Panc1 (cell line): Measurements from ENCODE around the gene RBPJL. TPM values are rescaled to one million over a fixed set of nuclear protein-coding genes. Genes with fewer than 3 reads are reported as not detected.
"Not testable (repeated sequence)": the region's sequence is repeated elsewhere in the genome, so short reads cannot be mapped to it uniquely, and the experiment has no call there.

ENCODE experiments used
- ATAC-seq: fragments of 200-7000 bp; cut with Tn5 transposase; 2 replicates; pipeline ENCODE4 v1.9.1; 2020; ENCODE audit warnings: mild to moderate bottlenecking, moderate library complexity
- BruUV-seq: library from RNA; stranded (reverse); fragments of 400-500 nt; replicated peaks from 2 replicates; lab custom pipeline; 2021; lab: Mats Ljungman, UMichigan
- CTCF ChIA-PET: fragments of 300-600 bp; sonication (Branson Sonifier 250); formaldehyde crosslinking; loops from one replicate; lab custom pipeline; 2022; ENCODE audit warnings: antibody characterized with exemption; lab: Charles Lee
- POLR2A ChIA-PET: fragments of 300-600 bp; sonication (Branson Sonifier 250); formaldehyde crosslinking; loops from one replicate; lab custom pipeline; 2022; ENCODE audit warnings: antibody characterized with exemption; lab: Charles Lee
- DNase-seq: peaks from one replicate; pipeline ENCODE4 v3.0.0-alpha.2; 2010; ENCODE audit warnings: low read depth, low spot score
- H3K27ac ChIP-seq: 2 replicates; pipeline ENCODE4 v1.5.1; 2011; ENCODE audit warnings: mild to moderate bottlenecking, low read length, inconsistent platforms
- H3K27me3 ChIP-seq: fragments of 200-500 bp; sonication (Bioruptor generic); 2 replicates; pipeline ENCODE4 v1.6.0; 2014; ENCODE audit warnings: low read length, inconsistent platforms; ENCODE audit not compliant: control insufficient read depth, insufficient read depth
- H3K36me3 ChIP-seq: fragments of 200-500 bp; sonication (Bioruptor generic); 2 replicates; pipeline ENCODE4 v1.5.1; 2014; ENCODE audit warnings: inconsistent platforms, mild to moderate bottlenecking, low read length, moderate library complexity; ENCODE audit not compliant: control insufficient read depth, insufficient read depth
- H3K4me1 ChIP-seq: 2 replicates; pipeline ENCODE4 v1.5.1; 2011; ENCODE audit warnings: inconsistent platforms, mild to moderate bottlenecking, low read length, moderate library complexity; ENCODE audit not compliant: control insufficient read depth, insufficient read depth
- H3K4me3 ChIP-seq, 2 experiments: 2 replicates each; pipeline ENCODE4 v1.5.1; 2011 to 2012; ENCODE audit warnings: low read depth in 2 of 2, low read length in 2 of 2, mild to moderate bottlenecking in 2 of 2, inconsistent platforms in 1 of 2, moderate library complexity in 1 of 2
- H3K9me3 ChIP-seq: fragments of 200-500 bp; sonication (Bioruptor generic); 2 replicates; pipeline ENCODE4 v1.5.1; 2014; ENCODE audit warnings: low read depth, mild to moderate bottlenecking, inconsistent platforms, low read length, moderate library complexity; ENCODE audit not compliant: control insufficient read depth, insufficient read depth
- POLR2AphosphoS5 ChIP-seq: IDR thresholded peaks from 2 replicates; pipeline ENCODE4 v1.6.1; 2012; ENCODE audit warnings: mild to moderate bottlenecking, low read depth, low read length, moderate library complexity
- SIN3A ChIP-seq: IDR thresholded peaks from 2 replicates; pipeline ENCODE4 v1.6.1; 2012; ENCODE audit warnings: low read depth, mild to moderate bottlenecking, low read length, moderate library complexity, borderline replicate concordance; ENCODE audit not compliant: insufficient read depth
- TCF7L2 ChIP-seq: IDR thresholded peaks from 2 replicates; pipeline ENCODE4 v1.6.1; 2011; ENCODE audit warnings: mild to moderate bottlenecking, low read depth, low read length, inconsistent platforms
- in situ Hi-C: cut with HindIII; loops from 2 replicates; pipeline ENCODE4 v1.10.0; 2016; ENCODE audit warnings: low sequenced_read_pairs, low pct_unique_long_range_greater_than_20kb
- intact Hi-C: fragments of 100-400 bp; cut with micrococcal nuclease; formaldehyde crosslinking; loops from one replicate; pipeline ENCODE4 v1.10.0; 2022; ENCODE audit not compliant: unreplicated experiment
- total RNA-seq: library from RNA; stranded (reverse); gene quantifications from one replicate; pipeline ENCODE4 v1.2.1, GENCODE V29; 2021; ENCODE audit not compliant: unreplicated experiment
- TF ChIP-seq, protein P1 (sequence below): fragments of 450-650 bp; IDR thresholded peaks from 2 replicates; pipeline ENCODE4 v1.5.1; 2017; ENCODE audit warnings: mild to moderate bottlenecking
- TF ChIP-seq, protein P2 (sequence below), 2 experiments: IDR thresholded peaks; 2 replicates each; pipeline ENCODE4 v1.6.1; 2011 to 2012; ENCODE audit warnings: low read depth in 2 of 2, control low read depth in 1 of 2, low read length in 1 of 2, mild to moderate bottlenecking in 1 of 2, moderate library complexity in 1 of 2; ENCODE audit not compliant: insufficient read depth in 1 of 2

The RBPJL gene
- total RNA-seq, 1 experiment from 2014 or later, result 0.18 TPM

DNA sequence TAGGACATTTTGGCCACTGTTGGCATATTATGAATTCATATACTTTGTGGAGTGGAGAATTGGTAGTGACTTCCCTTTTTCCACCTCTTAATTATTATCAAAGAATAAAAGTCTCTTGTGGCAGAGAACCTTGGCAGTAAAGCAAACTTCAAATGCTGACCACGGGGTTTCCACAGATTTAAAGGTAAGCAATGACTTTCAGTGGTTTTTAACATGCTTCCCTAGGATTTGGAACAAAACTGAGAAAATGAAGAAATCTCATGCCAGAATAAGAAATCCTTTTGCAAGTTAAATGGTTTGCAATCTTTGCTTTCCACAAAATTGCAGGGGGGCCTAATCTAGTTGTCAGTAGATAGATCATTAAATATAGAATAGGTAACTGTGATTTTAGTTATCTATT is 43.6 kb downstream of the RBPJL start:
- BruUV-seq, result no TSS peak
- Histone ChIP-seq H3K4me1 (peaks cover 24% of the 10 kb centered on the region), H3K27me3 (no peaks in the 10 kb centered on the region), H3K4me3 (no peak overlapping the region), H3K36me3 (no peaks in the 10 kb centered on the region), H3K27ac (no peak overlapping the region), H3K9me3 (no peaks in the 10 kb centered on the region)
- intact Hi-C loops, result no loop called here
- TF ChIP-seq, protein P1, sequence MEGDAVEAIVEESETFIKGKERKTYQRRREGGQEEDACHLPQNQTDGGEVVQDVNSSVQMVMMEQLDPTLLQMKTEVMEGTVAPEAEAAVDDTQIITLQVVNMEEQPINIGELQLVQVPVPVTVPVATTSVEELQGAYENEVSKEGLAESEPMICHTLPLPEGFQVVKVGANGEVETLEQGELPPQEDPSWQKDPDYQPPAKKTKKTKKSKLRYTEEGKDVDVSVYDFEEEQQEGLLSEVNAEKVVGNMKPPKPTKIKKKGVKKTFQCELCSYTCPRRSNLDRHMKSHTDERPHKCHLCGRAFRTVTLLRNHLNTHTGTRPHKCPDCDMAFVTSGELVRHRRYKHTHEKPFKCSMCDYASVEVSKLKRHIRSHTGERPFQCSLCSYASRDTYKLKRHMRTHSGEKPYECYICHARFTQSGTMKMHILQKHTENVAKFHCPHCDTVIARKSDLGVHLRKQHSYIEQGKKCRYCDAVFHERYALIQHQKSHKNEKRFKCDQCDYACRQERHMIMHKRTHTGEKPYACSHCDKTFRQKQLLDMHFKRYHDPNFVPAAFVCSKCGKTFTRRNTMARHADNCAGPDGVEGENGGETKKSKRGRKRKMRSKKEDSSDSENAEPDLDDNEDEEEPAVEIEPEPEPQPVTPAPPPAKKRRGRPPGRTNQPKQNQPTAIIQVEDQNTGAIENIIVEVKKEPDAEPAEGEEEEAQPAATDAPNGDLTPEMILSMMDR, result no peak
- in situ Hi-C loops, result no loop called here
- ATAC-seq, result no peak
- POLR2A ChIA-PET, result interaction anchor here (0.7 kb wide), 1 partner anchor 69 kb away, joined by 3 read pairs; no protein-coding TSS in a partner anchor
- no peak for DNase-seq
- CTCF ChIA-PET, result no interaction called here

DNA sequence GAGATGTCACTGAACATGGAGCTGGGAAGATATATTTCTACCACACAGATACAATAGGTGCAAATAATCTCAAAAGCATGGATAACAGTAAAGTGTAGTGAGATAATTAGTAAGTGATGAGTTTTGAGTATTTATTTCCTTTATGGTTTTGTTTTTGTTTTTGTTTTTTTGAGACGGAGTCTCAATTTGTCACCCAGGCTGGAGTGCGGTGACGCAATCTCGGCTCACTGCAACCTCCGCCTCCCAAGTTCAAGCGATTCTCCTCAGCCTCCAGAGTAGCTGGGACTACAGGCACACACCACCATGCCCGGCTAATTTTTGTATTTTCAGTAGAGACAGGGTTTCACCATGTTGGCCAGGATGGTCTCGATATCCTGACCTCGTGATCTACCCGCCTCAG is 44.2 kb downstream of the RBPJL start:
- H3K27me3 ChIP-seq, ATAC-seq, H3K36me3 ChIP-seq, CTCF ChIA-PET, DNase-seq, in situ Hi-C loops, intact Hi-C loops, H3K4me3 ChIP-seq, H3K9me3 ChIP-seq, POLR2A ChIA-PET, H3K27ac ChIP-seq, BruUV-seq: not testable (repeated sequence)
- peaks cover 18% of the 10 kb centered on the region for H3K4me1 ChIP-seq

DNA sequence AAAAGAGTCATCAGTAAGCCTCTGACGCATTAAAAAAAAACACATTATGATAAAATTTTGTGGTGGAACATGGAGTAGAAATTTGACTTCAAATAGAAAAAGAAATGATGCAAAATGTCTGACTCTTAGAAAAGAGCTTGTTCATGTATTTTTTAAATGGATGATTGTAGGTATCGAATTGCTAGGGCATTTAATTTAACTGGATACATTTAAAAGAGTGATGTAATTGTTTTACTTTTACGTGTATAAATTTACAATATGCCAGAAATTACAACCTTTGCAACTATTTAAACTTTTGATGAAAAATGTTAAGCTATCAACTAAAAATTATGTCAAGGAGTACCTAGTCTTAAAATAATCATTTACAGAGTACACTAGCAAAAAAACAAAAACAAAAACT is 46.1 kb downstream of the RBPJL start:
- TF ChIP-seq, protein P2, sequence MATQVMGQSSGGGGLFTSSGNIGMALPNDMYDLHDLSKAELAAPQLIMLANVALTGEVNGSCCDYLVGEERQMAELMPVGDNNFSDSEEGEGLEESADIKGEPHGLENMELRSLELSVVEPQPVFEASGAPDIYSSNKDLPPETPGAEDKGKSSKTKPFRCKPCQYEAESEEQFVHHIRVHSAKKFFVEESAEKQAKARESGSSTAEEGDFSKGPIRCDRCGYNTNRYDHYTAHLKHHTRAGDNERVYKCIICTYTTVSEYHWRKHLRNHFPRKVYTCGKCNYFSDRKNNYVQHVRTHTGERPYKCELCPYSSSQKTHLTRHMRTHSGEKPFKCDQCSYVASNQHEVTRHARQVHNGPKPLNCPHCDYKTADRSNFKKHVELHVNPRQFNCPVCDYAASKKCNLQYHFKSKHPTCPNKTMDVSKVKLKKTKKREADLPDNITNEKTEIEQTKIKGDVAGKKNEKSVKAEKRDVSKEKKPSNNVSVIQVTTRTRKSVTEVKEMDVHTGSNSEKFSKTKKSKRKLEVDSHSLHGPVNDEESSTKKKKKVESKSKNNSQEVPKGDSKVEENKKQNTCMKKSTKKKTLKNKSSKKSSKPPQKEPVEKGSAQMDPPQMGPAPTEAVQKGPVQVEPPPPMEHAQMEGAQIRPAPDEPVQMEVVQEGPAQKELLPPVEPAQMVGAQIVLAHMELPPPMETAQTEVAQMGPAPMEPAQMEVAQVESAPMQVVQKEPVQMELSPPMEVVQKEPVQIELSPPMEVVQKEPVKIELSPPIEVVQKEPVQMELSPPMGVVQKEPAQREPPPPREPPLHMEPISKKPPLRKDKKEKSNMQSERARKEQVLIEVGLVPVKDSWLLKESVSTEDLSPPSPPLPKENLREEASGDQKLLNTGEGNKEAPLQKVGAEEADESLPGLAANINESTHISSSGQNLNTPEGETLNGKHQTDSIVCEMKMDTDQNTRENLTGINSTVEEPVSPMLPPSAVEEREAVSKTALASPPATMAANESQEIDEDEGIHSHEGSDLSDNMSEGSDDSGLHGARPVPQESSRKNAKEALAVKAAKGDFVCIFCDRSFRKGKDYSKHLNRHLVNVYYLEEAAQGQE (IDR thresholded peaks at IDR 0.05; ENCODE audit: insufficient read depth in 1 of 2, low read depth in 2 of 2, low read length in 1 of 2), result no peak
- TF ChIP-seq SIN3A, result no peak
- TF ChIP-seq, protein P1, result no peak
- no peak for TF ChIP-seq POLR2AphosphoS5
- no peak for TF ChIP-seq TCF7L2
- in situ Hi-C loops, result no loop called here
- Histone ChIP-seq H3K4me3 (no peak overlapping the region), H3K36me3 (no peaks in the 10 kb centered on the region), H3K4me1 (peaks cover 5% of the 10 kb centered on the region; the same call in 1 of the 2 replicates), H3K27ac (no peak overlapping the region), H3K9me3 (no peaks in the 10 kb centered on the region), H3K27me3 (no peaks in the 10 kb centered on the region)
- POLR2A ChIA-PET, result no interaction called here
- intact Hi-C loops, result no loop called here
- CTCF ChIA-PET, result no interaction called here
- no TSS peak for BruUV-seq
- ATAC-seq (no peak), DNase-seq (no peak)
